Lower leg skin (tissue), 3 donors: ENCODE results near the gene CYP27A1.

Experiments
- POLR2A ChIP-seq, 2 donors: fragments of 450-650 bp; IDR thresholded peaks; one replicate each; pipeline ENCODE4 v1.6.1; 2016 to 2017; ENCODE audit warnings: antibody characterized with exemption in 2 of 2, mild to moderate bottlenecking in 1 of 2, moderate library complexity in 1 of 2
- TF ChIP-seq, protein P1 (sequence below), 3 donors: fragments of 450-650 bp; IDR thresholded peaks; one replicate each; pipeline ENCODE4 v1.5.1; 2016; ENCODE audit warnings: antibody characterized with exemption in 3 of 3, mild to moderate bottlenecking in 3 of 3, moderate library complexity in 2 of 3

DNA sequence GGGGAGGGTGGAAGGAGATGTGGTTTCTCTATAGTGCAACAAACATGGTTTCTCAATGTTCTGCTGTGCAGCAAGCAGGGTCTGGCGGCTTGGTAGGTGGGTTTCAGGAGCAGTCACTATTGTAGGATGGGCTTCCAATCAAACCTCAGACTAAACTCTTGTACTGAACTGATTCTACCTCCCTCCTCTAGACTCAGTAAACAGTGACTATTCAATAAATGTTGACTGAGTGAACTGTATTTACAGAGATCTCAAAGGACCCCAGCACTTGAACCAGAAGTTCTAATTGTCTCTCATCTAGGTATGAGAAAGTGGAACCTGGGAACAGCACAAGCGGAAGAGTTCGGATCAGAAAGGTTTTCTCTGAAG, 26.8 kb upstream of the CYP27A1 start:
- TF ChIP-seq, protein P1, sequence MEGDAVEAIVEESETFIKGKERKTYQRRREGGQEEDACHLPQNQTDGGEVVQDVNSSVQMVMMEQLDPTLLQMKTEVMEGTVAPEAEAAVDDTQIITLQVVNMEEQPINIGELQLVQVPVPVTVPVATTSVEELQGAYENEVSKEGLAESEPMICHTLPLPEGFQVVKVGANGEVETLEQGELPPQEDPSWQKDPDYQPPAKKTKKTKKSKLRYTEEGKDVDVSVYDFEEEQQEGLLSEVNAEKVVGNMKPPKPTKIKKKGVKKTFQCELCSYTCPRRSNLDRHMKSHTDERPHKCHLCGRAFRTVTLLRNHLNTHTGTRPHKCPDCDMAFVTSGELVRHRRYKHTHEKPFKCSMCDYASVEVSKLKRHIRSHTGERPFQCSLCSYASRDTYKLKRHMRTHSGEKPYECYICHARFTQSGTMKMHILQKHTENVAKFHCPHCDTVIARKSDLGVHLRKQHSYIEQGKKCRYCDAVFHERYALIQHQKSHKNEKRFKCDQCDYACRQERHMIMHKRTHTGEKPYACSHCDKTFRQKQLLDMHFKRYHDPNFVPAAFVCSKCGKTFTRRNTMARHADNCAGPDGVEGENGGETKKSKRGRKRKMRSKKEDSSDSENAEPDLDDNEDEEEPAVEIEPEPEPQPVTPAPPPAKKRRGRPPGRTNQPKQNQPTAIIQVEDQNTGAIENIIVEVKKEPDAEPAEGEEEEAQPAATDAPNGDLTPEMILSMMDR (IDR thresholded peaks at IDR 0.05) = no peak
- no peak for TF ChIP-seq POLR2A (IDR thresholded peaks at IDR 0.05)
